GM12865 (cell line): Measurements from ENCODE around the gene ESYT2.

Experiments
- DNase-seq: peaks from one replicate; pipeline ENCODE4 v3.0.0; 2010; ENCODE audit warnings: low read depth
- H3K4me3 ChIP-seq: 2 replicates; pipeline ENCODE4 v1.5.1; 2011; ENCODE audit warnings: mild to moderate bottlenecking, low read depth, low read length, control low read depth
- TF ChIP-seq, protein P1 (sequence below): IDR thresholded peaks from 2 replicates; pipeline ENCODE4 v1.5.1; 2011; ENCODE audit warnings: low read length, control low read depth, low read depth, inconsistent platforms; ENCODE audit not compliant: insufficient read depth; ENCODE audit errors: missing control alignments

ESYT2 gene

DNA sequence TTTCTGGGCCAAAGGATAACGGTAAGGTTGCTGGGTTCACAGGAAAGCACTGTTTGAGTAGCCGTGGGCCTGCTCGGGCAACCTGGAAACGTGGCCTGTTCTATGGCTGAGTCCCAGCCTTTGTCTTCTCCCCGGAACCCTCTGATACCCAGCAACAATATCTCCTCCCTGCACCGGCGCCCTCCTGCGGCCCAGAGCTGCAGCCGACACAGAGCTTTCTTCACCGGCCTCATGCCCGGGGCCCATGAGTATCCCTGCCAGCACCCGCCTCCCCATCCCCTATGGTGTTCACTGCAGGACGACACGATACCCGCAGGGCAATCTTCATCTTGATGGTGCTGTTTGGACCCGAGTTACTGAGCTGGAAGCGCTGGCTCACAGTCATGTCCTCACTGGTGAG lies 86.1 kb downstream of the ESYT2 start:
- no peak overlapping the region for H3K4me3 ChIP-seq
- DNase-seq = no peak
- TF ChIP-seq, protein P1, sequence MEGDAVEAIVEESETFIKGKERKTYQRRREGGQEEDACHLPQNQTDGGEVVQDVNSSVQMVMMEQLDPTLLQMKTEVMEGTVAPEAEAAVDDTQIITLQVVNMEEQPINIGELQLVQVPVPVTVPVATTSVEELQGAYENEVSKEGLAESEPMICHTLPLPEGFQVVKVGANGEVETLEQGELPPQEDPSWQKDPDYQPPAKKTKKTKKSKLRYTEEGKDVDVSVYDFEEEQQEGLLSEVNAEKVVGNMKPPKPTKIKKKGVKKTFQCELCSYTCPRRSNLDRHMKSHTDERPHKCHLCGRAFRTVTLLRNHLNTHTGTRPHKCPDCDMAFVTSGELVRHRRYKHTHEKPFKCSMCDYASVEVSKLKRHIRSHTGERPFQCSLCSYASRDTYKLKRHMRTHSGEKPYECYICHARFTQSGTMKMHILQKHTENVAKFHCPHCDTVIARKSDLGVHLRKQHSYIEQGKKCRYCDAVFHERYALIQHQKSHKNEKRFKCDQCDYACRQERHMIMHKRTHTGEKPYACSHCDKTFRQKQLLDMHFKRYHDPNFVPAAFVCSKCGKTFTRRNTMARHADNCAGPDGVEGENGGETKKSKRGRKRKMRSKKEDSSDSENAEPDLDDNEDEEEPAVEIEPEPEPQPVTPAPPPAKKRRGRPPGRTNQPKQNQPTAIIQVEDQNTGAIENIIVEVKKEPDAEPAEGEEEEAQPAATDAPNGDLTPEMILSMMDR = no peak

DNA sequence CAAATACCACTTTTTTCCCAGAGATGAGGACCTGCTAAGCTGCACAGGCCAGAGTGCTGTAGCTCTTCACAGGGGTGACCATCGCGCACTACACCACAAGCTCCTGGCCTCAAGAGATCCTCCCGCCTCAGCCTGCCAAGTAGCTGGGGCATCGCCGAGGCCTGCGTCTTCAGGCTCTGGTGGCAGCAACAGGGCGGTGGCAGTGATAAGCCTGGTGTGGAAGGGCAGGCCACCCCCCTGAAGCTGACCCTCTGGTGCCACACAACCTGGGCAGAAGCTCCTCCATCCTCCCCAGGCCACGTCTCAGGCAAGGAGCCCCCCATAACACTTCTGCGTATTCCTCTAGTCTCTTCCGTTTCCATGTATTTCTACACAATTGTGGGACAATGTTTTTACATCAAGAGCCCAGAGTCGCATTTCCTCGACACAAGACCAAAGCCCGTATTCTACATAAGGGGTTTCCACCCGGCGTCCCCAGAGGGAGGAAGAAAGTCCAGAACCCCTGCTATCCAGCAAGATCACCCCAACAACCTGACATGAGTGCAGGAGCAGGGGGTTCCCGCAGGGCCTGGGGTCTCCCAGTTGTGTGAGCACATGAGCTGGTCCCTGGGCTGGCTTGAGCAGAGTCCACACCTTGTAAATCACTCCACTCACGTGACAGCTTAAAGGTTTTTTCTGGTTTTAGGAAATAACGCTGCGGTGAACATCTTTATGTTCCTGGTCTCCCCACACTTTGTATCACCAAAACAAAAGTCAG lies 87.1 kb downstream of the ESYT2 start:
- TF ChIP-seq, protein P1 = no peak
- DNase-seq = no peak
- H3K4me3 ChIP-seq = no peak overlapping the region

DNA sequence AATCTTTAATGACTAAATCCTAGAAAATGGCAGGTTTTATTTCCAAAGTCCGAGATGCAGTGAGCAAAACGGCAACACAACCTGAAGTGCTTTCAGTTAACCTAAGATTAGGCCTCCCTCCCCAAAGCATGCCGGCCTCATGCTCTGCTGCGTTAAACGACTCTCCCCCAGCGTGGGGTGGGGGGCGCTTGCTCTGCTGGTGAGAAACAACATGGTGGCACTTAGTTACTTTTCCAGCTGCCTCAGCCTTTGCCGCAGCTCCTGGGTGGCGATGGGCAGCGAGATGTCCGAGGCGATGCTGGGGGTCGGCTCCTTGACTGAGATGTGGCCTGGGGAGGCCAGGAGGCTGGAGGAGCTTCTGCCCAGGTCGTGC lies 88.0 kb downstream of the ESYT2 start:
- TF ChIP-seq, protein P1 = no peak
- H3K4me3 ChIP-seq = no peak overlapping the region
- no peak for DNase-seq

DNA sequence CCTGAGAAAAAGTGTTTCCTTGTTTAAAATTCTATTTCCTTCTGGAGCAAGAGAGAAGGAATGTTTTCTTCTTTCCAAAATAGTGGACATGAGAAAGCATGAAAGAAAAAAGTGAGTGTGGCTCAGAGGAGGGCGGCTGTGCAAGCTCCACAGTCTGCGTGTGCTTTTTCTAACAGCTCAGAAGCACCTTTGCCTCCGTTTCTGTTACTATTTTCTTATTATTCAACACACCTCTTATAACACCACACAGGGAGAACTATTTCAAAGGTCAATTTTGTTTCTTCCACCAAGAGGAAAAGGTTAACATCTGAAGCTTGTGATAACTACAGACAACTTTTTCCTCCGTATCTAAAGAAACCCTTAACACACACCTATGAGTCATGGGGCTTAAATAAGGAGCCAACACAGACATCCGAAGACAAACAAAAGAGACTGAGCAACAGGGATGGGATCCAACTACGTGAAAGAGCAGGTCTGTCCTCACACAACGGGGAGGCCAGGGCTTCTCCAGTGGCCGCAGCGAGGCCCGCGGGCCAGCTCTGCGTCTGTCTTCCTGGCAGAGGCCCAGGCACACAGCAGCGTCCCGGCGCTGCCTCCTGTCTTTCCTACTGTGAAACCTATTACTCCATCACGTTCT lies 88.5 kb downstream of the ESYT2 start:
- no peak for DNase-seq
- H3K4me3 ChIP-seq = no peak overlapping the region
- TF ChIP-seq, protein P1 = no peak

DNA sequence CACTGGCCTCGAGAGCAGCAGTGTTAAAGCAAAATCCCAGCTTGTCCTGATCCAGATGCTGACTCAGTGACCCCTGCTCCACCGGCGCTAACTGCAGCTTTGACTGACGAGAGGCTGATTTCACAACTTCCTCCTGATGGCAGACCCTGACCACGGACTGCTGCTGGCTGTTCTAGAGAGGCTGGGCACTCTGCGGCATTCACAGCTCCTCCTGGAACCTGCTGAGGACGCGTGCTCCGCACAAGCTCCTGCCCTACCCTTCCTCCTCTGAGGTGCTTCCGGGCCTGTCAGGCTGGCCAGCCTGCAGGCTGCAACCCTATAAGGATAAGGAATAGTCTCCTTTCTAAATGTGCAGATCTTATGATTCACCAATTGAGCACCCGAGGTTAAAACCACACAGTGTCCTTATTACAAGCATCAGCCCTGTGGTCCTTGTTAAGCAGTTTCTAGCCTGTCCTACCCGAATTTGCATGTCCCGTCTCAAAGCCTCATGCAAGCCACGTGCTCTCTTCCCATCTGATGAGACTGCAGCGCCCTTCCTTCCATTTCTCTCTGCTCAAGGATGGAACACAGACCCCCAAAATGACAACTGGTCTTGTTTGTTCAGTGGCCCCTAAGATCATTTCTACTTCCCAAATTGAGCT lies 89.2 kb downstream of the ESYT2 start:
- TF ChIP-seq, protein P1 = no peak
- DNase-seq = no peak
- H3K4me3 ChIP-seq = no peak overlapping the region

DNA sequence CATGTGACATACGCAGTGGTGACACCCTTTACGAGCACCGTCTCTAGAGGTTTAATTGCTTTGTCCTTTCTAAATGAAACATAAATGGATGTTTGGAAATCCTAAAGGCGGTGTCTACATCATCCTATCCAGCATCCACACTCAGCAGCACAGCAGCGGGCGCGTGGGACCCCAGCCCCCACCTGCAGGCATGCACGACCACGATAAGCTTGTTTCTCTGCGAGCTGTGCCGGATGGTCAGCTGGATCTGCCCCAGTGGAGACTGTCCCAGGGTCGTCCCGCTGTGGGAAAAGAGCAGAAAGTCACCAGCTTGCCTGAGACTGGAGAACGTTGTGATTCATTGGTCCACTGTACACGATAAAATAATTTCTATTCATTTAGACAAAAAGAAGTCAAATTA lies 90.5 kb downstream of the ESYT2 start:
- TF ChIP-seq, protein P1 = no peak
- no peak for DNase-seq
- H3K4me3 ChIP-seq = no peak overlapping the region
